ENCODE results near the gene PAPOLA. TPM values are rescaled to one million over a fixed set of nuclear protein-coding genes. Genes with fewer than 3 reads are reported as not detected.
"Not testable (repeated sequence)": the region's sequence is repeated elsewhere in the genome, so short reads cannot be mapped to it uniquely, and the experiment has no call there.

The PAPOLA gene
- total and polyA plus RNA-seq, 7 donors, result 55.5 to 141 (median 91.7) TPM

GRCh38 chr14:96503306-96503679 lies 1.1 kb downstream of the PAPOLA start:
- ATAC-seq (no peak), DNase-seq (no peak)
- Histone ChIP-seq H3K9me3 (no peaks in the 10 kb centered on the region), H3K4me3 (peak overlapping the region; percentile 88), H3K27ac (peak overlapping the region; percentile 97), H3K36me3 (ENCODE audit: insufficient read depth in 1 of 2, low read depth in 1 of 2) (peaks cover 0 to 2% of the 10 kb centered on the region in 2 donors), H3K27me3 (ENCODE audit: insufficient read depth in 3 of 3, low read length in 2 of 3) (no peaks in the 10 kb centered on the region), H3K4me1 (peaks cover 40% of the 10 kb centered on the region)
- intact Hi-C loops (cut with DNase I), result loop anchor here in 1 of 2 donors (5.0 kb wide), 1 partner anchor 141 kb away; the partner anchor contains the start of genes ATG2B and GSKIP
- TF ChIP-seq, protein P1, sequence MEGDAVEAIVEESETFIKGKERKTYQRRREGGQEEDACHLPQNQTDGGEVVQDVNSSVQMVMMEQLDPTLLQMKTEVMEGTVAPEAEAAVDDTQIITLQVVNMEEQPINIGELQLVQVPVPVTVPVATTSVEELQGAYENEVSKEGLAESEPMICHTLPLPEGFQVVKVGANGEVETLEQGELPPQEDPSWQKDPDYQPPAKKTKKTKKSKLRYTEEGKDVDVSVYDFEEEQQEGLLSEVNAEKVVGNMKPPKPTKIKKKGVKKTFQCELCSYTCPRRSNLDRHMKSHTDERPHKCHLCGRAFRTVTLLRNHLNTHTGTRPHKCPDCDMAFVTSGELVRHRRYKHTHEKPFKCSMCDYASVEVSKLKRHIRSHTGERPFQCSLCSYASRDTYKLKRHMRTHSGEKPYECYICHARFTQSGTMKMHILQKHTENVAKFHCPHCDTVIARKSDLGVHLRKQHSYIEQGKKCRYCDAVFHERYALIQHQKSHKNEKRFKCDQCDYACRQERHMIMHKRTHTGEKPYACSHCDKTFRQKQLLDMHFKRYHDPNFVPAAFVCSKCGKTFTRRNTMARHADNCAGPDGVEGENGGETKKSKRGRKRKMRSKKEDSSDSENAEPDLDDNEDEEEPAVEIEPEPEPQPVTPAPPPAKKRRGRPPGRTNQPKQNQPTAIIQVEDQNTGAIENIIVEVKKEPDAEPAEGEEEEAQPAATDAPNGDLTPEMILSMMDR (IDR thresholded peaks at IDR 0.05), result no peak
- WGBS, 3 donors, result 5 to 16% (median 6%) methylated on average over 5 of the region's 5 CpGs

- not testable (repeated sequence) for H3K9me3 ChIP-seq; H3K27me3 ChIP-seq (ENCODE audit: insufficient read depth in 3 of 3, low read length in 2 of 3); ATAC-seq; H3K36me3 ChIP-seq (ENCODE audit: insufficient read depth in 1 of 2, low read depth in 1 of 2); DNase-seq
- H3K4me1 ChIP-seq, result peaks cover 49% of the 10 kb centered on the region
- intact Hi-C loops (cut with DNase I), result loop anchor here in 1 of 2 donors (5.0 kb wide), 1 partner anchor 142 kb away; the partner anchor contains the start of genes ATG2B and GSKIP
- peak overlapping the region; percentile 88 for H3K4me3 ChIP-seq
- peak overlapping the region; percentile 97 for H3K27ac ChIP-seq
- 92 to 96% (median 93%) methylated on average over 12 of the region's 12 CpGs for WGBS, 3 donors
These were observed 2.2 kb downstream of the PAPOLA start for GRCh38 chr14:96504353-96504752.

DNA sequence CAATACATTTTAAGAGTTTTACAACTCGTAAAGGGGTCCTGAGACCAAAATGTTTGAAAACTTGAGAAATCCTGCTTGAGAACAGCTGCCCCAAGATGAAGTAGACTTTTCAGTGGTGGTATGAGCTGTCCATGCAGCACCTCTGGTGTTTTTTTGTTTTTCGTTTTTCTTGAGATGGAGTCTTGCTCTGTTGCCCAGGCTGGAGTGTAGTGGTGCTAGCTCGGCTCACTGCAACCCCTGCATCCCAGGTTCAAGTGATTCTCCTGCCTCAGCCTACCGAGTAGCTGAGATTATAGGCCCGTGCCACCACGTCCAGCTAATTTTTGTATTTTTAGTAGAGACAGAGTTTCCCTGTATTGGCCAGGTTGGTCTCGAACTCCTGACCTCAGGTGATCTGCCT lies 5.5 kb downstream of the PAPOLA start:
- peaks cover 0 to 2% of the 10 kb centered on the region in 2 donors for H3K36me3 ChIP-seq (ENCODE audit: insufficient read depth in 1 of 2, low read depth in 1 of 2)
- DNase-seq, result no peak
- H3K9me3 ChIP-seq, result no peaks in the 10 kb centered on the region
- no peak for ATAC-seq
- TF ChIP-seq, protein P1 (IDR thresholded peaks at IDR 0.05), result no peak
- intact Hi-C loops (cut with DNase I), result no loop called here
- H3K4me3 ChIP-seq, result no peak overlapping the region
- no peaks in the 10 kb centered on the region for H3K27me3 ChIP-seq (ENCODE audit: insufficient read depth in 3 of 3, low read length in 2 of 3)
- peaks cover 68% of the 10 kb centered on the region for H3K4me1 ChIP-seq
- H3K27ac ChIP-seq, result no peak overlapping the region
- 91 to 96% (median 92%) methylated on average over 7 of the region's 7 CpGs for WGBS, 3 donors

DNA sequence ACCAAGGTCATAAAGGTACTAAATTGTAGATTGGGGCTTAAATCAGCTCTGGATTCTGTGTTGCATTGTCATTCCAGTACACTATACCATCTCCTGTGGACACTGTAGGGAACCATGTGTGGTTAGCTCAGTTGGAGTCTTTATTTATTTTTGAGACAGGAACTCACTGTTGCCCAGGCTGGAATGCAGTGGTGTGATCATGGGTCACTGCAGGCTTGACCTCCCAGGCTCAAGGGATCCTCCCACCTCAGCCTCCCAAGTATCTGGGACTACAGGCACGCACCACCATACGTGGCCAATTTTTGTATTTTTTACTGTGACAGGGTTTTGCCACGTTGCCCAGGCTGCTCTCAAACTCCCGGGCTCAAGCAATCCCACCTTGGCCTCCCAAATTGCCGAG lies 6.7 kb downstream of the PAPOLA start:
- WGBS, 3 donors, result 78 to 93% (median 90%) methylated on average over 5 of the region's 5 CpGs
- ATAC-seq, result peak in 1 of 4 donors; percentile 40

GRCh38 chr14:96509457-96510090 lies 7.4 kb downstream of the PAPOLA start:
- TF ChIP-seq, protein P1 (IDR thresholded peaks at IDR 0.05), result no peak
- no peak for DNase-seq
- Histone ChIP-seq H3K9me3 (no peaks in the 10 kb centered on the region), H3K4me1 (peaks cover 73% of the 10 kb centered on the region), H3K27ac (no peak overlapping the region), H3K27me3 (ENCODE audit: insufficient read depth in 3 of 3, low read length in 2 of 3) (no peaks in the 10 kb centered on the region), H3K36me3 (ENCODE audit: insufficient read depth in 1 of 2, low read depth in 1 of 2) (peaks cover 0 to 2% of the 10 kb centered on the region in 2 donors), H3K4me3 (no peak overlapping the region)
- ATAC-seq, result no peak
- intact Hi-C loops (cut with DNase I), result no loop called here
- 86 to 89% (median 87%) methylated on average over 6 of the region's 6 CpGs for WGBS, 3 donors

More for the DNA sequence above, 6.7 kb downstream of the PAPOLA start:
- peaks cover 0 to 2% of the 10 kb centered on the region in 2 donors for H3K36me3 ChIP-seq (ENCODE audit: insufficient read depth in 1 of 2, low read depth in 1 of 2)
- H3K9me3 ChIP-seq, result no peaks in the 10 kb centered on the region
- TF ChIP-seq, protein P1 (IDR thresholded peaks at IDR 0.05), result no peak
- H3K4me3 ChIP-seq, result no peak overlapping the region
- H3K4me1 ChIP-seq, result peaks cover 74% of the 10 kb centered on the region
- DNase-seq, result no peak
- intact Hi-C loops (cut with DNase I), result no loop called here
- H3K27me3 ChIP-seq (ENCODE audit: insufficient read depth in 3 of 3, low read length in 2 of 3), result no peaks in the 10 kb centered on the region
- no peak overlapping the region for H3K27ac ChIP-seq

All from psoas muscle (tissue), 8 donors.